Erythroblast (primary cell): ENCODE data around the gene GPX2.

Source experiments
- GATA1 ChIP-seq: IDR thresholded peaks from 2 replicates; pipeline ENCODE4 v1.6.1; 2011; ENCODE audit warnings: low read depth, mild to moderate bottlenecking, control low read depth, low read length, moderate library complexity
- POLR2A ChIP-seq: IDR thresholded peaks from 2 replicates; pipeline ENCODE4 v1.6.1; 2011; ENCODE audit warnings: mild to moderate bottlenecking, low read length

DNA sequence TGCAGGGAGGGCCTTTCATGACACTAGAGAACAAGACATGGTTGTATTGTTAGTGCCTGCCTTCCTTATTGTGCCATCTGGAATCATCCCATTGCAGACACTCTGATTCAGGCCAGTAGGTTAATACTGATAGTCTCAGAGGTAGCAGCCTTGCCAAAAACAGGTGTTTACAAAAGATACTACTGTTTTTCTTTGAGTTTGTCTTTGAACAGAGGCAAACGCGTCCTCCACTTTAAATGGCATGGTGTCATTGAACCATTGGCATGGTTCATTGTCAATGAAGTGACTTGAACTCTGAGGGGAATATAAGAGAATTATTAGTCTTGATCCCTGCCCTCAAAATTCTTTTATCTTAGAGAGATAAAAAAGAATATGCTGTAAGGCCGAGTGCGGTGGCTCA, 48.4 kb upstream of the GPX2 start:
- no peak for TF ChIP-seq POLR2A
- no peak for TF ChIP-seq GATA1
